ENCODE data around the gene PKHD1.

The PKHD1 gene

DNA sequence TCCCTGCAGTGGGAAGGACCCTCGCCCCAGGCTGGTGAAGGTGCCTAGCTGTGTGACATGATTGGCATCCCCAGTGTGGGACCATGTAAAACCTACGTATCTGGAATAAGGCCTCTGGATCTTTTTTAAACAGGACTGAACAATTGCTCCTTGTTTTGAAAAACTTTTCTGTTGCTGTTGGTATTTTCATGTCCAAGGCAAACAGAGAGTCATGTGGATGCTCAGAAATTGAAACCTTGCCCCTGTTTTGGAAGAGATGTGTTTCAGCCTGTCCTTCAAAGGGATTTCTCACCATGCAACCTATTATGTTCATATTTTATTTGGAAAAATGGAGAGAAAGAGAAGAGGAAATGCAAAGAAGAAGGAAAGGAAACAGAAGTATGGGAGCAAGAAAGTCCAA lies 362.3 kb downstream of the PKHD1 start:
- Histone ChIP-seq H3K4me3 (ENCODE audit: low read length) (no peak overlapping the region), H3K36me3 (ENCODE audit: insufficient read depth, low read length) (no peaks in the 10 kb centered on the region), H3K9me3 (ENCODE audit: low read length) (no peaks in the 10 kb centered on the region), H3K4me1 (ENCODE audit: insufficient read depth, low read length) (no peaks in the 10 kb centered on the region), H2AFZ (ENCODE audit: low read depth, low read length) (no peak overlapping the region), H3K27me3 (ENCODE audit: insufficient read depth, low read length) (no peaks in the 10 kb centered on the region)

DNA sequence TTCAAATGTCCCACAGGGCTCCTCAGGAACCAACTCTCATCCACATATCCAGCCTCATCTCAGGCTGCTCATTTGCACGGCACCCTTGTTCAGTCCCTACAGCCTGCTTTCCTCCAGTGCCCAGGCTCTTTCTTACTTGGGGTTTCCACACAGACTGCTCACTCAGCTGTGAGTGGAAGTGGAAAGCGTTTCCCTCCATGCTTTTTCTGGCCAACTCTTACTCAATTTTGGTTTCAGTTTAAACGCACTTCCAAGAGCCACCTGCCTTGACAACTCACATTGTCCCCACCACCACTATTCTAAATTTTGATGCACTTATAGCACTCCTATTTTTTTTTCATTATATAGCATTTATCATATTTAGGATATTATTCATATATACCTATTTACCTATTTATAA lies 367.1 kb downstream of the PKHD1 start:
- no peaks in the 10 kb centered on the region for H3K9me3 ChIP-seq (ENCODE audit: low read length)
- no peaks in the 10 kb centered on the region for H3K27me3 ChIP-seq (ENCODE audit: insufficient read depth, low read length)
- no peaks in the 10 kb centered on the region for H3K4me1 ChIP-seq (ENCODE audit: insufficient read depth, low read length)
- no peak overlapping the region for H3K4me3 ChIP-seq (ENCODE audit: low read length)
- no peaks in the 10 kb centered on the region for H3K36me3 ChIP-seq (ENCODE audit: insufficient read depth, low read length)
- no peak overlapping the region for H2AFZ ChIP-seq (ENCODE audit: low read depth, low read length)

DNA sequence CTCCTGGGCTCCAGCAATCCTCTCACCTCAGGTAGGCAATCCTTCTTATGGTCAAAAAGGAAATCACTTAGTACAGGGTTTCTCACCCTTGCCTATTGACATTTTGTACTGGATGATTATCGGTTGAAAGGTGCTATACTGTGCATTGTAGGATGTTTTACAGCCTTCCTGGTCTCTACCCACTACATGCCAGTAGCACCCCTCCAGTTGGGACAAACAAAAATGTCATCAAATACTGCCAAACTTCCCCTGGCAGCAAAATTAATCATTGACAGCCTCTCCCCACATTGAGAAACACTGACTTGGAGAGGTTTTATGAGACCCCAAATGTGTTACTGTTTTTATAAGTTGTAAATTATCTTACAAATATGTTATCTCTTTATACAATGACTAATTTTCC lies 368.1 kb downstream of the PKHD1 start:
- no peaks in the 10 kb centered on the region for H3K9me3 ChIP-seq (ENCODE audit: low read length)

DNA sequence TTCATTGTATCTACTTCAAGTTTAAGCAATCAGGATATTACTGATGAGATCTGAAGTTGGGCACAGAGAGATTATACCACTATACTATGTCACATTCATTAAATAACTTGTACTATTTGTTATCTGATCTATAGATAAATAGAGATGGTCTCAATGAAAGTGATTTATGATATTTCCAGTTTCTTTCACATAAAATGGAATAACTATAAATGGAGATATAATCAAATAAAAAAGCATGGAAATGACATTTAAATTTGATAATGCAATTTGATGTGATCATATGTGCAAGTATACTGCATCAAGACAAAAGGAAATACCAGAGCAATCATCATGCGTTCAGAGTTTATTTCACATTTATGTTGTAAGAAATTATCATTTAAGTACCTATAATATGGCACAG lies 368.9 kb downstream of the PKHD1 start:
- no peaks in the 10 kb centered on the region for H3K36me3 ChIP-seq (ENCODE audit: insufficient read depth, low read length)
- H3K9me3 ChIP-seq (ENCODE audit: low read length) = no peaks in the 10 kb centered on the region
- H3K27me3 ChIP-seq (ENCODE audit: insufficient read depth, low read length) = no peaks in the 10 kb centered on the region
- H3K4me3 ChIP-seq (ENCODE audit: low read length) = no peak overlapping the region
- no peak overlapping the region for H2AFZ ChIP-seq (ENCODE audit: low read depth, low read length)
- no peaks in the 10 kb centered on the region for H3K4me1 ChIP-seq (ENCODE audit: insufficient read depth, low read length)

More for the DNA sequence above, 368.1 kb downstream of the PKHD1 start:
- H3K4me1 ChIP-seq (ENCODE audit: insufficient read depth, low read length) = no peaks in the 10 kb centered on the region
- H3K36me3 ChIP-seq (ENCODE audit: insufficient read depth, low read length) = no peaks in the 10 kb centered on the region
- H3K27me3 ChIP-seq (ENCODE audit: insufficient read depth, low read length) = no peaks in the 10 kb centered on the region
- H2AFZ ChIP-seq (ENCODE audit: low read depth, low read length) = no peak overlapping the region
- no peak overlapping the region for H3K4me3 ChIP-seq (ENCODE audit: low read length)

DNA sequence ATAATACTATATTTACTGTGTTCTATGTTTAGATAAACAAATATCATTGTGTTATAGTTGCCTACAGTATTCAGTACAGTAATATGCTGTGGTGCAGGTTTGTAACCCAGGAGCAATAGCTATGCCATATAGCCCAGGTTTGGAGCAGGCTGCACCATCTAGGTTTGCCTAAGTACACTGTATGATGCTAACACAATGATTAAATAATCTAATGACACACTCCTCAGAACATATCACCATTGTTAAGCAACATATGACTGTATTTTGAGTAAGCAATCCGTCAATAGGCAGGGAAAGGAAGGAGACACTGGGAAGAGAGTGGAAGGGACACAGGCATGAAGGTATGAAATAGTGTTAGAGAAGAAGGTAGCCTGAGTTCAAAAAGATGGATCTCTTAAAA lies 369.9 kb downstream of the PKHD1 start:
- Histone ChIP-seq H3K4me3 (ENCODE audit: low read length) (no peak overlapping the region), H3K27me3 (ENCODE audit: insufficient read depth, low read length) (no peaks in the 10 kb centered on the region), H2AFZ (ENCODE audit: low read depth, low read length) (no peak overlapping the region), H3K9me3 (ENCODE audit: low read length) (no peaks in the 10 kb centered on the region), H3K36me3 (ENCODE audit: insufficient read depth, low read length) (no peaks in the 10 kb centered on the region), H3K4me1 (ENCODE audit: insufficient read depth, low read length) (no peaks in the 10 kb centered on the region)

DNA sequence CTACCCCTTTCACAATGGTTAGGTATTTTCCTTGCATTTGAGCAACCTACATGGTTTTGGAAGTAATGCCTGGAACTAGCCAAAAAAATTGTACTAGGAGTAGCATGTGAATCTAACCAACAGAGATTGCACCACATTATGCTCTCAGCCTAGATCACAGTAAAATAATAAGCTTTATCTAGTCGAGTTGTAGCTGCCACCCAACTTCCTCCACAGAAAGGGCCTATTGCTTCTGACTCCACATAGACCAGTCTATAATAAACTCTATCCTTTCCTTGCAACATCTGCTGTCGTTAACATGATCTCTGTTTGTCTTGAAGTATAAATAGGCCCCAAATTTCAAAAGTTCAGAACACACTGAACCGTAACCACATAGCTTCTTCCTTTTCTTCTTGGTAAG lies 375.5 kb downstream of the PKHD1 start:
- Histone ChIP-seq H2AFZ (ENCODE audit: low read depth, low read length) (no peak overlapping the region), H3K4me3 (ENCODE audit: low read length) (no peak overlapping the region), H3K36me3 (ENCODE audit: insufficient read depth, low read length) (no peaks in the 10 kb centered on the region), H3K9me3 (ENCODE audit: low read length) (no peaks in the 10 kb centered on the region), H3K4me1 (ENCODE audit: insufficient read depth, low read length) (no peaks in the 10 kb centered on the region), H3K27me3 (ENCODE audit: insufficient read depth, low read length) (no peaks in the 10 kb centered on the region)

DNA sequence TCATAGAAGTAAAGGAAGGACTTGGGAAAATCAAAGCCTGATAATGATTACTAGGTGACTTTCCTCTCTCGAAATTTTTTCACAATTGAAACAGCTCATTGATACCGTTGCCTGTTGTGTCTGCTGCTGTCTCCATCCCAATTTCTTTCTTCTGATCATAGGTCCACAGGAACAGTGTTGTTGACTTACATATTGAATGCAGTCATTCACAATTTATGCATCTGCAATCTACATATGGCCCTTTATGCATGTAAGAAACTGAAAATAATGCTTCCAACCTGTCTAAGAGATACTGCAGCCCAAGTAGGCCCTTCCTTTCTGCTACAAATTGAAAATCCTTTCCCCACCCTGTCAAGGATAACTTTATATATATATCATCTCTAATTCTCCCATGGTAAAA lies 381.3 kb downstream of the PKHD1 start:
- Histone ChIP-seq H3K27me3 (ENCODE audit: insufficient read depth, low read length) (no peaks in the 10 kb centered on the region), H3K36me3 (ENCODE audit: insufficient read depth, low read length) (no peaks in the 10 kb centered on the region), H3K4me1 (ENCODE audit: insufficient read depth, low read length) (no peaks in the 10 kb centered on the region), H3K9me3 (ENCODE audit: low read length) (no peaks in the 10 kb centered on the region), H3K4me3 (ENCODE audit: low read length) (no peak overlapping the region), H2AFZ (ENCODE audit: low read depth, low read length) (no peak overlapping the region)

DNA sequence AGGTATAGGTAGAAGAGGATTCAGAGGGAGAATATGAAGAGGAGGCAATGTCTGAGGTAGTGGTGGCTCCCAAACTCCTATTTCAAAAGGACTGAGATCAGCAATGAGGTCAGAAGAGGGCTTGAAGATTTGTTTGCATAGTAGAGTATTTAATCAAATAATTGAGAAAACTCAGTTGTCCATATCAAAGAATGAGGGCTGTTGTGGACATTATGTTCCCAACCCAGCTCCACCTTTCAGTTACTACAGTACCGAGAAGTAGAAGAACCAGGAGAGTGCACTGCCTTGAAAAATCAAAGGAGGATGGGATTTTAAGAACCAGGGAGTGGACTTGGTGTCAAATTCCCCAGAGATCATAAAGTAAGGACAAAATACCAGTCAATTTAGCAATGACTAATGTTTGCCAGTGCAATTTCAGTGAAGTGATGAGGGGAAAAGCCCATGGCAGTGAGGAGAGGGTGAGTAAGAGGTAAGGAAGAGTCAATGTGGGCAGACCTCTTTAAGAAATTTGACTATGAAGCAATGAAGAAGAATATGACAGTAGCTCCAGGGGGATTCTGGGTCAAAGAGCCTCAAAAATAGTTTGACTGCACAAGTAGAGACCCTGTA lies 382.4 kb downstream of the PKHD1 start:
- Histone ChIP-seq H3K4me1 (ENCODE audit: insufficient read depth, low read length) (no peaks in the 10 kb centered on the region), H3K36me3 (ENCODE audit: insufficient read depth, low read length) (no peaks in the 10 kb centered on the region), H3K9me3 (ENCODE audit: low read length) (no peaks in the 10 kb centered on the region), H2AFZ (ENCODE audit: low read depth, low read length) (no peak overlapping the region), H3K4me3 (ENCODE audit: low read length) (no peak overlapping the region), H3K27me3 (ENCODE audit: insufficient read depth, low read length) (no peaks in the 10 kb centered on the region)

DNA sequence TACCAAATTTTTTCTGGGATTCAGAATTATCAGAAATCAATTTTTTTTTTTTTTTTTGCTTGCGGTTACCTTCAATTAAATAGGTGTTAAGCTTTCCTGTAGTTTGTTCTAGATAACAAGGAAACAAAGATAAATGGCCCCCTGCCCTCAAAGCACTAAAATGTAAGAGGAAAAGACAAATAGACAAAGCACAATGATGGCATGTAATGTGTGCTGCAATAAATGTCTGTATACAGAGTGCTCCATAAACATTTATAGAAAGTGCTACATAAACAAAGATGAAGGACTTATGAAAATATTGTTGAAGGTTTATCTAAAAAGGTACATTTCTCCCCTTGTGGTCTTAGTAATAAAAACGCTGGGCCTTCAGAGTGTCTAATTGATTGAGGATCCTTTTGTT lies 384.6 kb downstream of the PKHD1 start:
- no peaks in the 10 kb centered on the region for H3K36me3 ChIP-seq (ENCODE audit: insufficient read depth, low read length)
- H2AFZ ChIP-seq (ENCODE audit: low read depth, low read length) = no peak overlapping the region
- H3K4me1 ChIP-seq (ENCODE audit: insufficient read depth, low read length) = no peaks in the 10 kb centered on the region
- no peaks in the 10 kb centered on the region for H3K9me3 ChIP-seq (ENCODE audit: low read length)
- no peak overlapping the region for H3K4me3 ChIP-seq (ENCODE audit: low read length)
- no peaks in the 10 kb centered on the region for H3K27me3 ChIP-seq (ENCODE audit: insufficient read depth, low read length)

DNA sequence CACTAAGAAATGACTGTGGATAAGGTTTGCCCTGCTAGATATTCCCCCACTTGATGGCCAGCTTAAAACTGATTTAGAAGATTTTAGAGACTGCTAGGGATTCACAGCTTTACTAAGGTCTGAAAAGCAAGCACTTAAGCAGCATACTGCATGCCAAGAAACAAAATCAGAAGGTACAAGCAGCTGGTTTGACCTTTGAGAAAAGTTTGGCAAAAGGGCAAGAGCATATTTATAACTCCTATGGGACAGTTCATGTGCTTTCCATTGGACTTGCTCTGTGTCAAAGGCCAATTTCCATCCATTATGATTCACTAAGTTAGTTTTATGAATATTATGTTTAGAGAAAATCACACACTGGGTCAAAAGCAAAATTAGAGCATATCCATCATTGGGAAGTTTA lies 402.8 kb downstream of the PKHD1 start:
- no peaks in the 10 kb centered on the region for H3K9me3 ChIP-seq (ENCODE audit: low read length)
- H2AFZ ChIP-seq (ENCODE audit: low read depth, low read length) = no peak overlapping the region
- no peaks in the 10 kb centered on the region for H3K27me3 ChIP-seq (ENCODE audit: insufficient read depth, low read length)
- peaks cover 3% of the 10 kb centered on the region for H3K4me1 ChIP-seq (ENCODE audit: insufficient read depth, low read length)
- H3K36me3 ChIP-seq (ENCODE audit: insufficient read depth, low read length) = no peaks in the 10 kb centered on the region
- no peak overlapping the region for H3K4me3 ChIP-seq (ENCODE audit: low read length)

DNA sequence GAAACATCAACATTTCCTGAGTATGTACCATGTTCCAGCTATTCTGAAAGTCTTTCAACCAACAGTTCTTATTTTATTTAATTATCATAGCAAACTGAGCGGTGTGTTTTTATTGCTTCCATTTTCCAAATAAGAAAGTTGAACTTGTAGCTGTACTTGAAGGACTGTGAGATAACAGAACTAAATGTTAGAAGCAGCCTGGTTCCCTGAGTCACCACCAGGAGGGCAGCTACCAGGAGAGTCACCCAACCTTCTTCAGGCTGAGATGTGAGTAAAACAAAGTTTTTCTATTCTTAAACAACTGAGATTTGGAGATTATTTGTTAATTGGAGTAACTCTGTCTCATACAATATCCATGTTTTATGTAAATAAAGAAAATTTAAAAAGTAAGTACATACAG lies 403.4 kb downstream of the PKHD1 start:
- Histone ChIP-seq H3K36me3 (ENCODE audit: insufficient read depth, low read length) (no peaks in the 10 kb centered on the region), H3K27me3 (ENCODE audit: insufficient read depth, low read length) (no peaks in the 10 kb centered on the region), H3K4me3 (ENCODE audit: low read length) (no peak overlapping the region), H3K4me1 (ENCODE audit: insufficient read depth, low read length) (peaks cover 5% of the 10 kb centered on the region), H3K9me3 (ENCODE audit: low read length) (no peaks in the 10 kb centered on the region), H2AFZ (ENCODE audit: low read depth, low read length) (no peak overlapping the region)

DNA sequence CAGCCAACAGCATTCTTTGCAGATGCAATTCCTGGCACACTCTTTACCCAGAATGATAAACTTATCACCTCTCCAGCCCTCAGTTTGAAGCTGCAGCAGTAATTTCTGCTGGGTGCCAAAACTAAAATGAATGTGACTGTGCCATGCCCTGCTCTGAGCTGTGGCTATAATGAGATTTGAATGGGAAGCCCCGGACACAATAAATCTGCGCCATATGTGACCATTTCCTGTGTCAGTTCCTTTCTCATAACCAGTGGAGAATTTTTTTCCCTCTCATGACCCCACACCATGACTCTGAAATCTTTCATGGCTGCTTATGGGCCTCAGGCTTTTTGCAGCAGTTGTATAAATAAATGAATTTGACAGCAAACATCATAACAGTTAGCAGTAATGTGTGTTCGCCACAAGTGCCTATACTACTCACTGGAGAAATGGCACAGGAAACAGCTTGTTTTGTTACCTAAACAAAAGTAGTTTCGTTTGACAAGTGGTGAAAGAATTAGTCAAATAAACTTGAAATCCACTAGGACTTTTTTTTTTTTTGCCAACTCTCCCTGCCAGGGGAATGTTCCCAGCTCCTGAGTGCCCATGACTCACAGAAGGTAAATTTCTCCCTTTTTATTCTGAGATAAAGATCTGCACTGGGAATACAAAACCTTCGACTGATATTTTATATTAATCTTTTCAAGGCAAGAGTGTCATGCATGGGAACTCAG lies 408.4 kb downstream of the PKHD1 start:
- Histone ChIP-seq H3K36me3 (ENCODE audit: insufficient read depth, low read length) (no peaks in the 10 kb centered on the region), H2AFZ (ENCODE audit: low read depth, low read length) (no peak overlapping the region), H3K4me3 (ENCODE audit: low read length) (no peak overlapping the region), H3K27me3 (ENCODE audit: insufficient read depth, low read length) (no peaks in the 10 kb centered on the region), H3K4me1 (ENCODE audit: insufficient read depth, low read length) (peaks cover 5% of the 10 kb centered on the region), H3K9me3 (ENCODE audit: low read length) (no peaks in the 10 kb centered on the region)

DNA sequence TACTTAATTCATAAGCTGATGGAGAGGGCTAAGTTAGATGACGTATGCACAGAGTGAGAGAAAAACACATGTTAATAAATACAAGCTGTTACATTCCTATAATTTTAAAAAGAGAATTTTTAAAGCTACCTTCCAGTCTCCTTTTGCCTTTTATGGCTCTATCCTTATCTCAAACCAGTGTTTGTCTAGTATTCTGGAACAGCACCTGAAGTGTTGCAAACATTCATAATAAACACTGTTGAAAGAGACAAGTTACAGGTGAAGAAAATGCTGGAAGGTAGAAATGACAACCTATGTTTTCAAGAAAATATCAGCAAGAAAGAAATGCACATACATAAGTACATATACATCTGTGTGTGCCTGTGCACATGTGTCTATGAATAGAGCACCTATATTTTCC lies 409.1 kb downstream of the PKHD1 start:
- H3K27me3 ChIP-seq (ENCODE audit: insufficient read depth, low read length) = no peaks in the 10 kb centered on the region
- H3K36me3 ChIP-seq (ENCODE audit: insufficient read depth, low read length) = no peaks in the 10 kb centered on the region
- no peak overlapping the region for H3K4me3 ChIP-seq (ENCODE audit: low read length)
- peaks cover 5% of the 10 kb centered on the region for H3K4me1 ChIP-seq (ENCODE audit: insufficient read depth, low read length)
- no peaks in the 10 kb centered on the region for H3K9me3 ChIP-seq (ENCODE audit: low read length)
- no peak overlapping the region for H2AFZ ChIP-seq (ENCODE audit: low read depth, low read length)

DNA sequence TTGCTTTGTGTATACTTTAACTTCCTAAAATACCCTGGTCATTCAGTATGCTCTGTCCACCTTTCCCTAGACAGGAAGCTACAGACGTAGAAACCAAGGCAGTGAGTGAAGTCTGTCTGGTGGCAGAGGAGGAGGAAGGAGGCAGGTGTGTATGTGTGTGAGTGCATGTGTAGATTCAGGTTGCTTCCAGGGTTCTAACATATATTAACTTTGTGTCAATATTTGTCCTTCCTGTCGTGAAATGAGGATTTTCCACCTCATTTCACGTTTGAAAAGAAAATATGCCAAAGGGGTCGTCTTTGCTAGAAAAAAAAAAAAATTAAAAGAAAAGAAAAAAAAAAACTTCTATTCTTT lies 411.5 kb downstream of the PKHD1 start:
- Histone ChIP-seq H3K27me3 (ENCODE audit: insufficient read depth, low read length) (no peaks in the 10 kb centered on the region), H3K36me3 (ENCODE audit: insufficient read depth, low read length) (no peaks in the 10 kb centered on the region), H2AFZ (ENCODE audit: low read depth, low read length) (no peak overlapping the region)

More for the DNA sequence above, 411.5 kb downstream of the PKHD1 start:
- H3K9me3 ChIP-seq (ENCODE audit: low read length) = no peaks in the 10 kb centered on the region
- peaks cover 5% of the 10 kb centered on the region for H3K4me1 ChIP-seq (ENCODE audit: insufficient read depth, low read length)
- H3K4me3 ChIP-seq (ENCODE audit: low read length) = no peak overlapping the region
